ENCODE measurements around the gene KIAA1755.
A peak's percentile ranks its signal among the peaks of the same experiment; 100 is the strongest.

KIAA1755 gene

GRCh38 chr20:38247166-38247509, 13.4 kb downstream of the KIAA1755 start:
- DNase-seq: no peak
- Histone ChIP-seq H3K9me3 (peaks cover 12% of the 10 kb centered on the region), H3K4me1 (no peaks in the 10 kb centered on the region), H3K4me3 (ENCODE audit: low read depth, low read length) (no peak overlapping the region), H3K36me3 (no peaks in the 10 kb centered on the region), H3K27me3 (no peaks in the 10 kb centered on the region)
- no peak for TF ChIP-seq CTCF (IDR thresholded peaks at IDR 0.05; ENCODE audit: low read depth, low read length)

GRCh38 chr20:38246357-38247165, 14.0 kb downstream of the KIAA1755 start:
- no peaks in the 10 kb centered on the region for H3K36me3 ChIP-seq
- TF ChIP-seq CTCF (IDR thresholded peaks at IDR 0.05; ENCODE audit: low read depth, low read length): no peak
- H3K27me3 ChIP-seq: no peaks in the 10 kb centered on the region
- H3K4me1 ChIP-seq: no peaks in the 10 kb centered on the region
- H3K4me3 ChIP-seq (ENCODE audit: low read depth, low read length): no peak overlapping the region
- H3K9me3 ChIP-seq: peaks cover 14% of the 10 kb centered on the region
- DNase-seq: no peak

DNA sequence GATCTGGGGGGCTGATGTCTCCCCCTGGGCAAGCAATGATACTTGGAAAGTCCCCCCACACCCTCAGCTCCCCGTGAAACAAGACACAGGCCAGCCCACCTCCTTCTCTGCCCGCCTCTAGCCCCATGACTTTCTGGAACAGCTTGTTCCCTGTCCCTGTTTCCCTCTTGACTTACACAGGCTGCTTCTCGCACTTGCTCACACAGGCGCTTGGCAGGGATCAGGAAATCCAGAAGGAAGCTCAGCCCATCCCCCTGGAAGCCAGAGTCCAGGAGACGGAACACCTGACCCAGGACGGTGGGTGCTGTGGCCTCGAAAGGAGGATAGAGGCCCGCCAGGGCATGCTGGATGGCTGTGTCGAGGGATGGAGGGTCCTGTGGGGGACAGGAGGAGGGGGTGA, 14.8 kb downstream of the KIAA1755 start:
- H3K9me3 ChIP-seq: peaks cover 14% of the 10 kb centered on the region
- H3K4me1 ChIP-seq: no peaks in the 10 kb centered on the region
- DNase-seq: no peak
- H3K27me3 ChIP-seq: no peaks in the 10 kb centered on the region
- TF ChIP-seq CTCF (IDR thresholded peaks at IDR 0.05; ENCODE audit: low read depth, low read length): no peak
- no peak overlapping the region for H3K4me3 ChIP-seq (ENCODE audit: low read depth, low read length)
- no peaks in the 10 kb centered on the region for H3K36me3 ChIP-seq

DNA sequence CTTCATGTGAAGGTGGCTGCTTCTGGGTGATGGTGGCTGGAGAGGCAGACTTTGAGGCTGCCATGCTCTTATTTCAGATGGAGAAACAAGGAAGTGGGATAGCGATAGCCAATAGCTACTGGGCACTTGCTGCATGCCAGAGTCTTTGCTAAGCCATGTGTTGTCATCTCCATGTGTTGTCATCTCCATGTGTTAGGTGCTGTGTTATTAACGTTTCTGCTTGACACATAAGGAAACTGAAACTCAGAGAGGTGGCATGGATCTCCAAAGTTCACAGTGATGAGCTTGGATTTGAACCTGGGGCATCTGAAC, 16.9 kb downstream of the KIAA1755 start:
- TF ChIP-seq CTCF (IDR thresholded peaks at IDR 0.05; ENCODE audit: low read depth, low read length): no peak
- peaks cover 14% of the 10 kb centered on the region for H3K9me3 ChIP-seq
- no peaks in the 10 kb centered on the region for H3K27me3 ChIP-seq
- no peaks in the 10 kb centered on the region for H3K36me3 ChIP-seq
- H3K4me1 ChIP-seq: no peaks in the 10 kb centered on the region
- DNase-seq: no peak
- H3K4me3 ChIP-seq (ENCODE audit: low read depth, low read length): no peak overlapping the region

DNA sequence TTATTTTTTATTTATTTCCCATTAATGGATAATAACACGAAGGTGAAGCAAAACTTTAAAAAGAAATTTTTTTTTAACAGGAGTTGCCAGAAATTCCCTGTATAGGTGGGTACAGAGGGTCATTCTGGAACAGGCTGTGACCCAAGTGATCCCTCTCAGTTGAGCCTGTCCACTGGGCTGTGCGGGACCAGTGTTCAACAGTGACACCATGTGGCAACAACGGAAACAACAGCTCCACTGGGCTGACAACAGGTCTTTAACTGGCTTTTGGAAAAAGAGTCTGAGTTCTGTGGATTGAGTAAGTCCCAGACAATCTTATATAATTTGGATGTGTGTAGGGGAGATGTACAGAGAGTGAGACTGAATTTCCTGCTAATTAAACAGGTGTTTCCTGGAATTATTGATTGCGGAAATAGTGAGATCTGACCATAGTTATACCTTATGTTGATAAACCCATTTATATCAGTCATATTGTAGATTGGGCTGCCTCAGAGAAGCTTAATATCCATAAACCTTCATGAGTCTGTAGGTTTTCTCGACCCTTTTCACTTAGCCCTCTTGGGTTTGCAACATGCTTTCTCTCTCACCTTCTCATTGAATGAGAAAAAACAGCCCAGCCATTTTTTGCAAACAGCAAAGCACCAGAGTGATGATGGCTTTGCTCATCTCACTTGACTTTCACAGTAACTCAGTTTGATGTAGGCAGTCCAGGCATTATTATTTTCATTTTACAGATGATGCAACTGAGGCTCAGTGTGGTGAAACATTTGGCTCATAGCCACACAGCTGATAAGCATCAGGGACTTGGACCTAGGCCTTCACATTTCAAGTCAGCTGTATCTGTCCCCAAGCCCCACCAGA, 17.5 kb downstream of the KIAA1755 start:
- no peaks in the 10 kb centered on the region for H3K27me3 ChIP-seq
- peak; percentile 85 for TF ChIP-seq CTCF (IDR thresholded peaks at IDR 0.05; ENCODE audit: low read depth, low read length)
- H3K4me1 ChIP-seq: no peaks in the 10 kb centered on the region
- DNase-seq: no peak
- no peaks in the 10 kb centered on the region for H3K36me3 ChIP-seq
- no peak overlapping the region for H3K4me3 ChIP-seq (ENCODE audit: low read depth, low read length)
- H3K9me3 ChIP-seq: peaks cover 14% of the 10 kb centered on the region

- Histone ChIP-seq H3K4me1 (no peaks in the 10 kb centered on the region), H3K27me3 (no peaks in the 10 kb centered on the region), H3K4me3 (ENCODE audit: low read depth, low read length) (no peak overlapping the region), H3K36me3 (no peaks in the 10 kb centered on the region), H3K9me3 (peaks cover 14% of the 10 kb centered on the region)
- no peak for DNase-seq
- TF ChIP-seq CTCF (IDR thresholded peaks at IDR 0.05; ENCODE audit: low read depth, low read length): no peak
Observed at GRCh38 chr20:38241201-38241600, 19.3 kb downstream of the KIAA1755 start.

All from BE2C (cell line).